Small intestine (tissue), 7 donors: ENCODE results near the gene CBLC. TPM values are rescaled to one million over a fixed set of nuclear protein-coding genes. Genes with fewer than 3 reads are reported as not detected.
A peak's percentile ranks its signal among the peaks of the same experiment; 100 is the strongest.

Experiments used
- DNase-seq, 2 donors: peaks; one replicate each; pipeline versions ENCODE4 v3.0.0 to v3.0.0-alpha.2; 2013
- FAIRE-seq: peaks from 2 replicates; lab custom pipeline; 2012; peaks lifted over from hg19 to GRCh38; lab: Jason Lieb, UNC
- H3K27ac ChIP-seq, 3 donors: one replicate each; pipeline ENCODE4 v1.5.1; 2013; ENCODE audit warnings: low read length in 2 of 3, mild to moderate bottlenecking in 2 of 3, control low read depth in 1 of 3, inconsistent platforms in 1 of 3, low read depth in 1 of 3, moderate library complexity in 1 of 3
- H3K27me3 ChIP-seq, 3 donors: one replicate each; pipeline ENCODE4 v1.6.1; 2013; ENCODE audit warnings: low read length in 3 of 3, inconsistent platforms in 1 of 3; ENCODE audit not compliant: control insufficient read depth in 3 of 3, insufficient read depth in 3 of 3
- H3K36me3 ChIP-seq, 3 donors: one replicate each; pipeline ENCODE4 v1.6.1; 2013; ENCODE audit warnings: low read length in 3 of 3, inconsistent platforms in 1 of 3, low read depth in 1 of 3, mild to moderate bottlenecking in 1 of 3, moderate library complexity in 1 of 3; ENCODE audit not compliant: control insufficient read depth in 3 of 3, insufficient read depth in 2 of 3
- H3K4me1 ChIP-seq, 3 donors: one replicate each; pipeline ENCODE4 v1.6.1; 2013; ENCODE audit warnings: low read length in 2 of 3, inconsistent platforms in 1 of 3, low read depth in 1 of 3, mild to moderate bottlenecking in 1 of 3, moderate library complexity in 1 of 3; ENCODE audit not compliant: control insufficient read depth in 3 of 3, insufficient read depth in 2 of 3
- H3K4me3 ChIP-seq, 3 donors: one replicate each; pipeline ENCODE4 v1.5.1; 2013; ENCODE audit warnings: low read length in 3 of 3, control low read depth in 1 of 3, inconsistent platforms in 1 of 3, low read depth in 1 of 3, mild to moderate bottlenecking in 1 of 3, moderate library complexity in 1 of 3
- H3K9me3 ChIP-seq, 2 donors: one replicate each; pipeline ENCODE4 v1.6.1; 2013; ENCODE audit warnings: low read depth in 1 of 2, low read length in 1 of 2; ENCODE audit not compliant: control insufficient read depth in 2 of 2, insufficient read depth in 1 of 2
- WGBS, 3 donors: extraction: QIAGEN DNeasy Blood & Tissue Kit; methylation state at CpG; one replicate each; pipeline ENCODE4 v1.1.7; 2013; 5-methylcytosine and 5-hydroxymethylcytosine counted together
- polyA plus RNA-seq, 4 donors: library from polyadenylated mRNA; stranded (reverse) in 3 of 4; unstranded in 1 of 4; fragments of 200-250 nt in 3 of 4; fragments of 120-200 nt in 1 of 4; gene quantifications; one replicate each; pipeline versions ENCODE4 v1.2.1 to v1.2.3, GENCODE V29; 2013
- donor health status: healthy with polysubstance abuse.
- donor health status: control.
- donor health status: control.
- donor health status: Bipolar disorder and iron deficiency.
- donor health status: healthy.

CBLC gene
- polyA plus RNA-seq, 4 donors: 54.0 to 162 (median 92.3) TPM

- H3K4me3 ChIP-seq: no peak overlapping the region
Measured at GRCh38 chr19:44742330-44743061, 35.2 kb upstream of the CBLC start.

DNA sequence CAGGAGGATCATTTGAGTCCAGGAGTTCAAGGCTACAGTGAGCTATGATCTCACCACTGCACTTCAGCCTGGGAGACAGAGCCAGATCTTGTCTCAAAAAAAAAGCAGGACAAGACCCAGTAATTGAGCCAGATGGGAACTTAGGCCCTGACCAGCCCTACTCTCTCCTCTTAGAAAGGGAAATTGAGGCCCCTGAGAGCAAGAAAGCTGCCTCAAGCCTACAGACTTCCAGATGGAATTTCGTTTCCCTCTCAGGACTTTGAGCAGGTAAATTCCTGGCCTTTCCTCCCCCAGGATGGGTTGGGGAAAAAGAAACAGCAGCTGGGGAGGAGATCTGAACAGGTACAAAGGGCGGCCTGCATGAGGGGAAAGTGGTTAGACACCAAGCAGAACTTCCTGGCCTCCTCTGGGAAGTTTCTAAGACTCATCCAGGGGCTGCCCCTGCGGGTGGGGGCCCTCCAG is 32.8 kb upstream of the CBLC start:
- 14 to 39% (median 38%) methylated on average over 2 to 3 of the region's 3 CpGs for WGBS, 3 donors
- Histone ChIP-seq H3K36me3 (peaks cover 0 to 5% (median 0%) of the 10 kb centered on the region in 3 donors), H3K27ac (peak overlapping the region; percentile 92 to 99 (median 98)), H3K27me3 (no peaks in the 10 kb centered on the region), H3K4me1 (peaks cover 0 to 82% (median 15%) of the 10 kb centered on the region in 3 donors), H3K4me3 (peak overlapping the region in 1 of 3 donors; percentile 27), H3K9me3 (no peaks in the 10 kb centered on the region)
- DNase-seq: peak; percentile 76 to 88
- no peak for FAIRE-seq

More at GRCh38 chr19:44742330-44743061, 35.2 kb upstream of the CBLC start:
- Histone ChIP-seq H3K36me3 (no peaks in the 10 kb centered on the region), H3K27ac (peak overlapping the region; percentile 77 to 94 (median 88)), H3K9me3 (no peaks in the 10 kb centered on the region), H3K4me1 (peaks cover 4 to 79% (median 15%) of the 10 kb centered on the region in 3 donors), H3K27me3 (no peaks in the 10 kb centered on the region)
- 35 to 53% (median 49%) methylated on average over 20 of the region's 20 CpGs for WGBS, 3 donors
- FAIRE-seq (no peak), DNase-seq (peak in 1 of 2 donors; percentile 66)

DNA sequence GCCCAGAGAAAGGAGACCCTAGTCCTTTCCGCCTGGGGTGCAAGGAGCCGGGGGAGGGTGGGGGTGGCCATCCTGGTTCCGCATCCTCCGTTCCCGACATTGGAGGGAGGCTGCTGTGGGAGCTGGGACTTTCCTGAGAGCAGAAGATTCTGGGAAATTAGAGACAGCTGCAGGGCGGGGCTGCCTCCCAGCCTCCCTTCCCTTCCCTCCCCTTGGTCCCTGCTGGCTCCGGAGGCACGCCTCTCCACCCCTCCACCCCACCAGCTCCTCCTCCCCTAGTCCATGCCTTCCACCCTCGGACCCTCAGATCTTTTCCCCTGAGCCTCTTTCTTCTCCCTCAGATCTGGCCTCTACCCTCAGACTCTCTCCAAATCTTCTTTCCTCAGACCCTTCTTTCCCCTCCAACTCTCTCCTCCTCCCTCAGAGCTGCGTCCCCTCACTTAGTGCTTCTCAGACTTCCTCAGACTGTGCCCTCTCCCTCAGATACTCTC is 32.3 kb upstream of the CBLC start:
- H3K4me1 ChIP-seq: peaks cover 0 to 80% (median 15%) of the 10 kb centered on the region in 3 donors
- H3K9me3 ChIP-seq: no peaks in the 10 kb centered on the region

DNA sequence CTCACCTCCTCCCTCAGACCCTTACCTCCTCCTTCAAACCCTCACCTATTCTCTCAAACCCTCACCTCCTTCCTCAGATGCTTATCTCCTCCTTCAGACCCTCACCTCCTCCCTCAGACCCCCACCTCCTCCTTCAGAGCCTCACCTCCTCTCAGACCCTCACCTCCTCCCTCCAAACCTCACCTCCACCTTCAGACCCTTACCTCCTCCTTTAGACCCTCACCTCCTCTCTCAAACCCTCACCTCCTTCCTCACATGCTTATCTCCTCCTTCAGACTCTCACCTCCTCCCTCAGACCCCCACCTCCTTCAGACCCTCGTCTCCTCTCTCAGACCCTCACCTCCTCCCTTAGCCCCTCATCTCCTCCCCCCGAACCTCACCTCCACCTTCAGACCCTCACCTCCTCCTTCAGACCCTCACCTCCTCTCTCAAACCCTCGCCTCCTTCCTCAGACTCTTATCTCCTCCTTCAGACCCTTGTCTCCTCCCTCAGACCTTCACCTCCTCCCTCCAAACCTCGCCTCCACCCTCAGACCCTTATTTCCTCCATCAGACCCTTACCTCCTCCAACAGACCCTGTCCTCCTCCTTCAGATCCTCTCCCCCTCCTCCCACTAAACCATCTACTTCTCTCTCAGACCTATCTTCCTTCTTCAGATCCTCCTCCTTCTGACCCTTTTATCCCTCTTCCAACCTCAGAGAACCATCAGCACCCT is 31.6 kb upstream of the CBLC start:
- no peaks in the 10 kb centered on the region for H3K9me3 ChIP-seq
- H3K36me3 ChIP-seq: peaks cover 0 to 16% (median 0%) of the 10 kb centered on the region in 3 donors
- DNase-seq: no peak
- peak overlapping the region in 1 of 3 donors; percentile 29 for H3K4me3 ChIP-seq
- H3K4me1 ChIP-seq: peaks cover 0 to 78% (median 15%) of the 10 kb centered on the region in 3 donors
- H3K27ac ChIP-seq: peak overlapping the region; percentile 92 to 99 (median 98)
- no peaks in the 10 kb centered on the region for H3K27me3 ChIP-seq
- no peak for FAIRE-seq
- WGBS, 3 donors: 60 to 69% (median 64%) methylated on average over 4 of the region's 4 CpGs

More for the DNA sequence above, 32.3 kb upstream of the CBLC start:
- 9 to 31% (median 23%) methylated on average over 10 of the region's 10 CpGs for WGBS, 3 donors
- Histone ChIP-seq H3K27ac (peak overlapping the region; percentile 92 to 99 (median 98)), H3K4me3 (peak overlapping the region in 1 of 3 donors; percentile 27), H3K27me3 (no peaks in the 10 kb centered on the region), H3K36me3 (peaks cover 0 to 10% (median 0%) of the 10 kb centered on the region in 3 donors)
- FAIRE-seq (no peak), DNase-seq (peak; percentile 75 to 80)

GRCh38 chr19:44746616-44746945 is 31.1 kb upstream of the CBLC start:
- DNase-seq (no peak), FAIRE-seq (no peak)
- WGBS, 3 donors: 40 to 63% (median 56%) methylated on average over 5 of the region's 5 CpGs
- Histone ChIP-seq H3K27ac (peak overlapping the region; percentile 92 to 99 (median 98)), H3K4me3 (peak overlapping the region in 1 of 3 donors; percentile 29), H3K27me3 (no peaks in the 10 kb centered on the region), H3K9me3 (no peaks in the 10 kb centered on the region), H3K4me1 (peaks cover 0 to 77% (median 15%) of the 10 kb centered on the region in 3 donors), H3K36me3 (peaks cover 0 to 22% (median 0%) of the 10 kb centered on the region in 3 donors)

DNA sequence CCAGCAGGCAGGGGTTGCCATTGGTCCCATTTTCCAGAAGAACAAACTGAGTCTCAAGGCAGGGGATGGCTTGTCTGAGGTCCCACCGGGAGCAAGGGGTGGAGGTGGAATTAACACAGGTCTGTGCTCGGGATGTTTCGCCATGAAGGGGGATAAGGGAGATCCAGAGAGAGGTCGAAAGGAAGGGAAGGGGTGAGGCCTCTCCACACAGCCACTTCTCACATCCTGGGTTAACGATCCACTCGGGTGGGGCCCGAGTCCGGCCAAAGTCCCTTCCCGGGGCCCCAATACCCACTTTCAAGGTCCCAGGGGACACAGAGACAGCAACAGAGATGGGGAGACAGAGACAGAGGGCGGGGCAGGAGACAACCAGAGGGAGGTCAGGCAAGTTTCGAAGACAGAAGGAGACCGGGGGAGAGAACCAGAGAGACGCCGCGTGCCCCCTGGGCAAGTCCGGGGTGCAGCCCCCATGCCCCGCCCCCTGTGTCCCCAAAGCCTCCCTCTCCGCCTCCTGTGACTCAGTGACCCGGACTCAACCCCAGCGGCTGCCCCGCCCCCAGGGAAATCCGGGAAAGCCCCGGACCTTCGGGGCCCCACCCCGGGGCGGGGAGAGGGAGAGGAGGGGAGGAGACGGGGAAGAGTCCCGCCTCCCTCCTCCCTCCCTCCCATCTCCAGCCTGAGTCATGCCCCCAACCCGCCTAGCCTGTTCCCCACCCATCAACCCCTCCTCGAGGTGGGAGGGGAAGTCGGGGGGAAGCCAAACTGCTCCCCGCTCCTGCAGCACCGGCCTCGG is 30.5 kb upstream of the CBLC start:
- Histone ChIP-seq H3K4me1 (peaks cover 0 to 74% (median 15%) of the 10 kb centered on the region in 3 donors), H3K9me3 (no peaks in the 10 kb centered on the region), H3K27ac (peak overlapping the region; percentile 92 to 99 (median 98)), H3K27me3 (no peaks in the 10 kb centered on the region), H3K36me3 (peaks cover 0 to 26% (median 0%) of the 10 kb centered on the region in 3 donors), H3K4me3 (peak overlapping the region; percentile 47 to 91 (median 47))
- peak; percentile 98 for DNase-seq
- WGBS, 3 donors: 2 to 6% (median 6%) methylated on average over 20 to 34 of the region's 34 CpGs
- FAIRE-seq: no peak

DNA sequence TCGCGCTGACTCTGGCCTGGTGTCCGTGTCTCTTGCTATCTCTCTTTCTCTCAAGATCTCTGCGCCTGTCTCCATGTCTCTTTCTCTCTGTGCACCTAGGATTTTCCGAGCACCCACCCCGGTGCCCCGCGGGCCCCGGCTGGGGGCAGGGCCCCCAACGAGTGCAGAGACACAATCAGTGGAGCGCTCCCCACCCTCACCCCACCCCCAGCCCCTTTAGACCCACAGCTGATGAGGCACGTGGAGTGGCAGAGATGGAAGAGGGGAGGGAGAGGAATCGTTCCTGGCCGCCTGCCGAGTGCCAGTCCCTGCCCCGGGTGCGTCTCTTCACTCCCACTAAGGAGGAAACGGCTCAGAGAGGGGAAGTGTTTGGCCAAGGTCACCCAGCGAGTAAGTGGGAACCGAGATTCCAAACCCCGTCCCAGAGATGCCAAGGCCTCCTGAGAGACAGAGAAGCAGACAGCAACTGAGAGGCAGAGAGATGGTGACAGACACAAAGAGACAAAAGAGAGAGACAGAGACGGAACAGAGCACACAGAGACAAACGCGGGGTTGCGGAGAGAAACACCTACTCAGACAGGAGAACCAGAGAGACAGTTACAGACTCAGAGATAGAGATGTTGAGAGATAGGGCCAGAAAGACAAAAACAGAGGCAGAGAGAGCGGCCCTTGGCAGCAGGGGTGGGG is 29.8 kb upstream of the CBLC start:
- no peak for FAIRE-seq

More for the DNA sequence above, 29.8 kb upstream of the CBLC start:
- Histone ChIP-seq H3K36me3 (peaks cover 0 to 33% (median 5%) of the 10 kb centered on the region in 3 donors), H3K4me1 (peaks cover 5 to 74% (median 14%) of the 10 kb centered on the region in 3 donors), H3K9me3 (no peaks in the 10 kb centered on the region), H3K27me3 (no peaks in the 10 kb centered on the region), H3K27ac (peak overlapping the region; percentile 92 to 98 (median 95)), H3K4me3 (peak overlapping the region; percentile 47 to 95 (median 91))
- WGBS, 3 donors: 0 to 1% (median 0%) methylated on average over 21 to 26 of the region's 26 CpGs
- DNase-seq: peak; percentile 80 to 87
